Esophagus mucosa (tissue), 1 donor: ENCODE data around the gene HPS1. TPM values are rescaled to one million over a fixed set of nuclear protein-coding genes. Genes with fewer than 3 reads are reported as not detected.

ENCODE experiments used
- ATAC-seq: fragments of 200-7000 bp; cut with Tn5 transposase; one replicate; pipeline ENCODE4 v1.9.1; 2020
- total RNA-seq: library from RNA; stranded (reverse); gene quantifications from one replicate; pipeline ENCODE4 v1.2.4, GENCODE V29; 2023
- donor health status: DM: yes; HTN: yes; CAD: no.

HPS1 gene
- total RNA-seq = 29.7 TPM

DNA sequence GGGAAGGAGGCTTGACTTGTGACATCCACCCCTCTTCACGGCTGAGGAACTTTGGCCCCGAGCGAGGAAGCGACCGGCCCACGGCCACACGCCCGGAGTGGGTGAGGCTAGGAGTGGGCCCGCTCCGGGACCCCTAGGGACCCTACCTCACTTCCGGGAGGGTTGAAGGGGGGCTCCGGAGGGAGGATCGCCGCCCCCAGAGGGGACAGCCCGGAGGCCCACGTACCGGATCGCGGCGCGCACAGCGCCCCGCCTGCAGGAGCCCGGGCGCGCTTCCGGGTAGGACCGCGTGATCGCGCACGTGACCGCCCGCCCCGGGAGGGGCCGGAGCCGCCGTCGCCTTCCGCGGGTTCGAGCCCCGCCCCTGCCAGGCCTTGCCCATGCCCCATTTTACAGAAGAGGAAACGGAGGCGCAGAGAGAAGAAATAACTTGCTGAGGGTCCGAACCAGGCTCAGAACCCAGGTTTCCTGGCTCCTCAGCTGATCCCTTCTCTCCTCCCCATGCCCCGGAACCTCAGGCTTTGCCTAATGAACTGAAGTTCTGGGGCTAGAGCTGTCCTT lies at the start of gene HPS1:
TSS of gene HPS1 (minus strand) at position 275 of the 561 bp plus-strand sequence. CDS start 3,695 bp downstream, outside the sequence.
- ATAC-seq = peak; percentile 95

DNA sequence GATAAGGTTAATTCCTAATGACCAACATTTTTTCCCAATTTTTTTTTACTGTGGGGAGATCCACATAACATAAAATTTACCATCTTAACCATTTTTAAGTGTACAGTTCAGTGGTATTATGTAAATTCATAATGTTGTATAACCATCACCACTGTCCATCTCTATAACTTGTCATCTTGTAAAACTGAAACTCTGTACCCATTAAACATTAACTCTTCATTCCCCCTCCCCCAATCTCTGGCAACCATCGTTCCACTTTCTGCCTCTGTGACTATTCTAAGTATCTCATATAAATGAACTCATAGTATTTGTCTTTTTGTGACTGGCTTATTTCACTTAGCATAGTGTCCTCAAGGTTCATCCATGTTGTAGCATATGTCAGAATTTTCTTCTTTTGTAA lies 46.0 kb upstream of the HPS1 start:
- no peak for ATAC-seq

DNA sequence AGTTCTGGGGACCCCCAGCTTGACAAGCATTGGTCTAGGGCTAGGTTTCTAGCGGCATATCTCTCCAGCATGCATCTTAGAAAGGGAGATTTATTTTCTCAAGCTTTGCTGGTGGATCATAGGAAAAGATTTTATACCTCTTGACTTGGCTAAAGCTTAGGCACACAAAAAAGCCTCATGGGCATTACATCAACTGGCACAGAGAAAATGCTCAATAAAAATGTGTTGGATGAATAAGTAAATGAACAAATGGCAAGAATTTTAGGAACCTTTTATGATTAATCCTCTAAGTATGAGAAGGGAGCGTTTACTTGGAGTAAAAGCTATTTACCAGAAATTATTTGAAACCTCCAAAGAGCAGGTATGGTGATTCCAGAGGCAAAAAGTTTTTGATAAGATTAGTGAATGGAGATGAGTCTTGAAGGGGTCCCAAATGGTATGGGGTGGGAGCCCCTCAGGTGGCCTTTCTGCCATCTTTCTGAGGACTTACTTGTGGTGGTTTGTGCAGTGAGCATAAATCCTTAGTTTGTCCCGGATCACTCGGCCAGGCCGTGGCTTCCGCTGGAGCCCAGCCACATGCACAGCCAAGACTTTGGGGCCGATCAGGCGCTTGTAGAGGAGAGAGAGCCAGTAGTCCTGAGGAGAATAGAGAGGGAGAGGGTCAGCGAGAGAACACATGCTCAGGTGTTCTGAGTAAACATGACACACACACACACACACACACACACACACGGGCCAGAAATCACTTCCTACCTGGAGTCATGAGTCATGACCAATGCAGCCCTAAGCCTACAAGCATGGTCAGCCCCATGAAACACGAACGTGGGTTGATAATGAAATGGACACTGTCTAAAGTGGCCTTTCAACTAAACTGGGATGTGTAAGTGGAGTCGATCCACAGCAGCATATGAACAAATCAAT lies 43.1 kb upstream of the HPS1 start:
- ATAC-seq = peak; percentile 58

- no peak for ATAC-seq
Observed at GRCh38 chr10:98488669-98489430, 42.1 kb upstream of the HPS1 start.

DNA sequence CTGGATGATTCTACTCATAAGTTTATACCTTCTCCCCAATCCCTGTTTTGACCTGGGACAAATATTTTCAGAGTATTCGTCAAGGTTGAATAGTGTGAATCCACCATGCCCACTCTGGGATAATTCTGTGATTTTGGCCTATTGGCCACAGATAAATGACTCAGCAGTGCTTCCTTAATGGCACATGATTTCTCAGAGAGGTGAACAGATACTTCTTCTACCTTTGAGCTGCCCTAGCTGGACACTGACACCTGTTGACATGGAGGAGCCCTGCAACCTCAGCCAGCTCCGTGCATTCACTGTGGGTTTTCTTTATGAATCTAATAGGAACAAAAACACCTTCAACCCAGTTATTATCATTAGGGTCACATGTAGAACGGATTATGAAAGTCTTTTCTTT lies 40.9 kb upstream of the HPS1 start:
- no peak for ATAC-seq

GRCh38 chr10:98486421-98486820 lies 39.7 kb upstream of the HPS1 start:
- ATAC-seq = no peak

GRCh38 chr10:98485959-98486358 lies 39.2 kb upstream of the HPS1 start:
- ATAC-seq = no peak

- ATAC-seq = no peak
Observed at GRCh38 chr10:98483658-98484057, 36.9 kb upstream of the HPS1 start.

DNA sequence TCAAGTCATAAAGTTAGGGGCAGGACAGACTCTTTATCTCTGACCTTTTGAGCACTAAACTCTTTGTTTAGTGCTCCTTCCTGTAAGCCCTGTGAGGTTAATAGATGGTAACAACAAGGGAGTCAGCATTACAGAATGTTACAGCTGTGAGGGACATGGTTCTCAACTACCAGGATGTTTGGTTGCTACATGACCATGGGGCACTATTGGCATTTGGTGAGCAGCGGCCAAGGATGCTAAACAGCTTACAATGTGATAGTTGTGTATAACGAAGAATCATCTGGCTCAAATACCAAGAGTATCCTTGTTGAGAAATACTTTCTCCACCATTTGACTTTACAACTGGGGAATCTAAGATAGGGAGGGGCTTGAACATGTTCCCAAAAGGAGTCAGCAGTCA lies 35.4 kb upstream of the HPS1 start:
- no peak for ATAC-seq

- ATAC-seq = no peak
Observed at GRCh38 chr10:98481404-98481945, 34.7 kb upstream of the HPS1 start.

DNA sequence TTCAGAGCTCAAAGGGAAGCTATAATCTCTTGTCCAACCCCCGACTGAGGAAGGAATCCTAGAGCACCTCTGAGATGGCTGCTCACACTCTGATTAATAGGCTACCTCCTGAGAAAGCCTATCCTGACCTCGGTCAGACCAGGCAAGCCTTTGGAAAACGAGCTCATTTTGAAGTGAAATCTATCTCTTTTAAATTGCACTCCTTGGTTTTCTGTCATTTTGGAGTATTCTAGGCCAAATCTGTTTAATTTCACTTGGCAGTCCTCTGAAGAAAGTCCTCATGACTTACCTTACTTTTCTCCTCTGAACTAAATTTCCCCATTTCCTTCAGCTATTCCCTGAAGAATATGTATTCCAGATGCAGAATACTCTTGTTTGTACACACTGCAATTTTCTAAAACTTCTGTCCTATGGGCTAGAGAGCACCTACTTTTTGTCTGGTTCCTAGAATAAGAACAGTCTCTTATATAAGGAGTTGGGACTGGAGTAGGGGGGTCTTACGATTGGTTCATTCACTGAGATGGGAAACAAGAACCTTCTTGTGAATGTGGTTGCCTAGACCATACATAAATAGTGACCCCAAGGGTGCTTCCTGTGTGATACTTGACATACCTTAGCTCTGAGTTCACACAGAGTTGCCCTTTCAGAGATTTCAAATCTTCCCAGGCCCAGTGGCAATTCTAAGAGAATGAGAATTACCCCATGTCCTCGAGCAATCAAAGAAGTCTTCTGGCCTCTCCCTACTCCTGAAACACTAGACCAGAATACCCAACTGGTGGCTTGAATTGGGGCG lies 31.9 kb upstream of the HPS1 start:
- no peak for ATAC-seq

- no peak for ATAC-seq
Observed at GRCh38 chr10:98477861-98478260, 31.1 kb upstream of the HPS1 start.

DNA sequence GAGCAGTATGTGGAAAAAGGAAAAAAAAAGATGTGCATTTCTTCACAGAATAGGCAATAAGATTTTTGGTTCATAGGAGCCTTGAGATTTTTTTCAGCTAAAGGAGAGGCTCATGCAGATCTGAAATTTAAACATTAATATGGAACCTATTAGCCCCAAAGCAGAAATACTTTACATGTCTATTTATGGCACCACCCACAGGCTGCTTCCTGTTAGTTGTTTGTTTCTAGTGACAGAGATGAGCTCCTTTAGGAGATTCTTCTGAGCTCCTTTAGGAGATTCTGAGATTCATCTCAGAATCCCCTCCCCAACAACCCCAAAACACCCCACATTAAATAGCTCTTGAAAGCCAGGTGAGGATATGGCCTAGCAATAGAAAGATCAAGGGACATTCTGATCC lies 27.9 kb upstream of the HPS1 start:
- ATAC-seq = no peak

- no peak for ATAC-seq
Observed at GRCh38 chr10:98472196-98472595, 25.5 kb upstream of the HPS1 start.

DNA sequence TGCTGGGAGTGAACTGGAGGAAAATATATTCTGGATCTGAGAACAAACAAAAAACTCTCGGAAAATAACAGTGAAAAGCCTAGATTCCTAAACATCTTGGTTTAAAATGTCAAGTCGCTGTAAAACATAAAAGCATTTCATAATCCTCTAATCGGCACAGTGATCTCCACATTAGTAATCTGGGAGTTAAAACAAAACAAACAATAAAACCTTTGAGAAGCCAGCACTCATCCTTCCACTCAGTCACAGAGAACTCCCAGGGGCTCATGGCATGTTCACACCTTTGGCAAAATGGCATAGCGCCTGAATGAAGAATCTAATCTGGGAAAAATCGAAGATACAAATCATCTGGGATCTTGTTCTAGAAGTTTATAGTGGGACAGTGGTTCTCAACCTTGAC lies 24.1 kb upstream of the HPS1 start:
- no peak for ATAC-seq

GRCh38 chr10:98469001-98469931 lies 22.5 kb upstream of the HPS1 start:
- ATAC-seq = no peak

- ATAC-seq = peak; percentile 97
Observed at GRCh38 chr10:98467506-98468318, 21.0 kb upstream of the HPS1 start.

DNA sequence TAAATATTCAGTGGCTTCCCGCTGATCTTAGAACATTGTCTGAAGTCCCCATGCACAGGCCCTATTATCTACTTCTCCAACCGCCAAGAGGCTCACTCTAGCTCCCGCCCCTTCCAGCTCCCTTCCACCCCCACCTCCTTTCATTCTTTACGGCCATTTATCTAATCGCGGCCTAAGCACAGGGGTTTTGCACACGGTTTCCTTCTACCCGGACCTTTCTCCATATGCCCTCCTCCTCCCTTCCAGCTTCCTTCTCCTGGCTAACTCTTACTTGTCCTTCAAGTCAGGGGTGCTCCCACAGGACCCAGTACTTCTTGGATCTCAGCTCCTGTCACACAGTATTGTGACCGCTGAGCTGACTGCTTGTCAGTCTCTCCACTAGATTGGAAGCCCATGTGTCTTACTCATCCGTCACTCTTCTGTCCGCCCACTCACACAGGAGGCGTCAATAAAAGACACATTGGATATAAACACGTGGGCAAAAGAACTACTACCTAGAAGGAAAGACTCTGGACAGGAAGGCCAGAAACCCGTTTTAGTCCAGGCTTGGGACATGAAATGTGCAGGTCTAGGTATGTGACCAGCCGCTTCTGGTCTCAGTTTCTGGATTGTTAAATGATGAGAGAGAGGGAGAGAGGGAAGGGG lies 20.2 kb upstream of the HPS1 start:
- ATAC-seq = no peak

DNA sequence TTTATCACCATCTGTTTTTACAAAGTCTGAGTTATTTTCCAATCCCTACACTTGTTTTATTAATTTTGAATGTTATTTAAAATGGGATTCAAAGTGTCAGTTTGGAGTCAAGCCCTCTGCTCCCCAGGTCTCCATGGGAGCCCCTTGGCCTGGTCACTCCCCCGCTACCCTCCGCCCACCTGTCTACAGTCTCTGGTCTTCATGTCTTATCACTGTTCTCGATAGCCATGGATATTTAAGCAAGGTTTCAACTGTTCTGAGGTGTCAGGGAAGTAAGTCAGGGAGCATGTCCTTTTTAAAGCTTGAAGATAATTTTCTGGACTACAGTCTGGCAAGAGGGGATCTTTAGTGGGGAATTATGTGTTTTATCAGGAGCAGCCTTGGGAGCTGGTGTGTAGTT lies 19.1 kb upstream of the HPS1 start:
- no peak for ATAC-seq
